C4-2B (cell line): ENCODE measurements around the gene LRP6.
A peak's percentile ranks its signal among the peaks of the same experiment; 100 is the strongest.

ENCODE experiments used
- H3K27ac ChIP-seq: fragments of 450-650 bp; 2 replicates; pipeline ENCODE4 v1.5.1; 2017
- CTCF ChIP-seq: fragments of 450-650 bp; conservative IDR thresholded peaks from 2 replicates; pipeline ENCODE4 v1.5.1; 2017; ENCODE audit warnings: mild to moderate bottlenecking
- ZFX ChIP-seq: fragments of 450-650 bp; IDR thresholded peaks from 2 replicates; pipeline ENCODE4 v1.6.1; 2017

Gene LRP6

GRCh38 chr12:12294215-12295005 is 27.6 kb upstream of the LRP6 start:
- TF ChIP-seq ZFX (no peak), CTCF (no peak)
- peak overlapping the region; percentile 17 for H3K27ac ChIP-seq

GRCh38 chr12:12290206-12290605 is 23.4 kb upstream of the LRP6 start:
- no peak overlapping the region for H3K27ac ChIP-seq
- TF ChIP-seq ZFX (no peak), CTCF (no peak)

- TF ChIP-seq CTCF (no peak), ZFX (no peak)
- H3K27ac ChIP-seq: no peak overlapping the region
Measured at GRCh38 chr12:12286441-12286840, 19.6 kb upstream of the LRP6 start.

GRCh38 chr12:12282761-12283425 is 16.0 kb upstream of the LRP6 start:
- no peak overlapping the region for H3K27ac ChIP-seq
- TF ChIP-seq ZFX (no peak), CTCF (no peak)

- TF ChIP-seq ZFX (no peak), CTCF (no peak)
- H3K27ac ChIP-seq: no peak overlapping the region
Measured at GRCh38 chr12:12282202-12282601, 15.4 kb upstream of the LRP6 start.

- TF ChIP-seq CTCF (no peak), ZFX (no peak)
- no peak overlapping the region for H3K27ac ChIP-seq
Measured at GRCh38 chr12:12281134-12281533, 14.3 kb upstream of the LRP6 start.

- TF ChIP-seq CTCF: no peak
- TF ChIP-seq ZFX: no peak
- H3K27ac ChIP-seq: no peak overlapping the region
Measured at GRCh38 chr12:12278899-12279298, 12.1 kb upstream of the LRP6 start.
